ENCODE measurements around the gene GOLGA6L7.
"Not testable (repeated sequence)": the region's sequence is repeated elsewhere in the genome, so short reads cannot be mapped to it uniquely, and the experiment has no call there.

Gene GOLGA6L7

GRCh38 chr15:28794231-28794630 lies 54.2 kb downstream of the GOLGA6L7 start:
- not testable (repeated sequence) for H3K27me3 ChIP-seq; H3K4me1 ChIP-seq; H3K36me3 ChIP-seq; DNase-seq; H3K9me3 ChIP-seq; H3K4me3 ChIP-seq (ENCODE audit: low read depth, low read length)
- TF ChIP-seq, protein P1, sequence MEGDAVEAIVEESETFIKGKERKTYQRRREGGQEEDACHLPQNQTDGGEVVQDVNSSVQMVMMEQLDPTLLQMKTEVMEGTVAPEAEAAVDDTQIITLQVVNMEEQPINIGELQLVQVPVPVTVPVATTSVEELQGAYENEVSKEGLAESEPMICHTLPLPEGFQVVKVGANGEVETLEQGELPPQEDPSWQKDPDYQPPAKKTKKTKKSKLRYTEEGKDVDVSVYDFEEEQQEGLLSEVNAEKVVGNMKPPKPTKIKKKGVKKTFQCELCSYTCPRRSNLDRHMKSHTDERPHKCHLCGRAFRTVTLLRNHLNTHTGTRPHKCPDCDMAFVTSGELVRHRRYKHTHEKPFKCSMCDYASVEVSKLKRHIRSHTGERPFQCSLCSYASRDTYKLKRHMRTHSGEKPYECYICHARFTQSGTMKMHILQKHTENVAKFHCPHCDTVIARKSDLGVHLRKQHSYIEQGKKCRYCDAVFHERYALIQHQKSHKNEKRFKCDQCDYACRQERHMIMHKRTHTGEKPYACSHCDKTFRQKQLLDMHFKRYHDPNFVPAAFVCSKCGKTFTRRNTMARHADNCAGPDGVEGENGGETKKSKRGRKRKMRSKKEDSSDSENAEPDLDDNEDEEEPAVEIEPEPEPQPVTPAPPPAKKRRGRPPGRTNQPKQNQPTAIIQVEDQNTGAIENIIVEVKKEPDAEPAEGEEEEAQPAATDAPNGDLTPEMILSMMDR (IDR thresholded peaks at IDR 0.05; ENCODE audit: low read depth, low read length) = peak; percentile 9; the same call in 1 of the 2 replicates

Data from BE2C (cell line).